Right cardiac atrium (tissue), 5 donors: Measurements from ENCODE around the gene SCUBE3. TPM values are rescaled to one million over a fixed set of nuclear protein-coding genes. Genes with fewer than 3 reads are reported as not detected.

Experiments used
- ATAC-seq, 2 donors: fragments of 200-7000 bp; cut with Tn5 transposase; one replicate each; pipeline versions ENCODE4 v1.8.0 to v1.9.1; 2020; ENCODE audit warnings: moderate library complexity in 2 of 2, mild to moderate bottlenecking in 1 of 2
- DNase-seq, 3 donors: peaks; one replicate each; pipeline ENCODE4 v3.0.0-alpha.2; 2020
- H3K27ac ChIP-seq: one replicate; pipeline ENCODE4 v1.5.1; 2013; ENCODE audit warnings: mild to moderate bottlenecking, low read length, control low read depth, moderate library complexity
- H3K27me3 ChIP-seq: one replicate; pipeline ENCODE4 v1.6.1; 2013; ENCODE audit not compliant: control insufficient read depth, insufficient read depth
- H3K4me1 ChIP-seq: one replicate; pipeline ENCODE4 v1.6.1; 2013; ENCODE audit warnings: low read length; ENCODE audit not compliant: control insufficient read depth, insufficient read depth
- H3K4me3 ChIP-seq: one replicate; pipeline ENCODE4 v1.5.1; 2013; ENCODE audit warnings: low read length, control low read depth
- H3K9me3 ChIP-seq: one replicate; pipeline ENCODE4 v1.6.1; 2013; ENCODE audit warnings: low read length; ENCODE audit not compliant: control insufficient read depth
- WGBS: extraction: QIAGEN DNeasy Blood & Tissue Kit; methylation state at CpG from one replicate; pipeline ENCODE4 v1.1.7; 2013; 5-methylcytosine and 5-hydroxymethylcytosine counted together
- intact Hi-C, 4 donors: fragments of 100-400 bp; cut with DNase I; formaldehyde crosslinking; loops; one replicate each; pipeline versions ENCODE4 v1.11.0 to v1.14.0; 2022 to 2023
- polyA plus RNA-seq: library from polyadenylated mRNA; stranded (reverse); fragments of 200-250 nt; gene quantifications from one replicate; pipeline ENCODE4 v1.2.3, GENCODE V29; 2013
- total RNA-seq, 4 donors: library from RNA; stranded (reverse); fragmentation: NEBNext Ultra II Directional; extraction: Animal tissue kit (Norgen Biotek cat#: 25700); gene quantifications; one replicate each; pipeline ENCODE4 v1.2.1, GENCODE V29; 2021
- donor health status: healthy with polysubstance abuse.
- donor health status: DM: no; HTN: yes; CAD: no.
- donor health status: DM: no; HTN: no; CAD: no.
- donor health status: DM: no; HTN: yes; CAD: no; lungs with severe emphysema.
- donor health status: DM: yes; HTN: yes; CAD: no.

The SCUBE3 gene
- total and polyA plus RNA-seq, 5 donors = 0.25 to 0.86 (median 0.38) TPM

DNA sequence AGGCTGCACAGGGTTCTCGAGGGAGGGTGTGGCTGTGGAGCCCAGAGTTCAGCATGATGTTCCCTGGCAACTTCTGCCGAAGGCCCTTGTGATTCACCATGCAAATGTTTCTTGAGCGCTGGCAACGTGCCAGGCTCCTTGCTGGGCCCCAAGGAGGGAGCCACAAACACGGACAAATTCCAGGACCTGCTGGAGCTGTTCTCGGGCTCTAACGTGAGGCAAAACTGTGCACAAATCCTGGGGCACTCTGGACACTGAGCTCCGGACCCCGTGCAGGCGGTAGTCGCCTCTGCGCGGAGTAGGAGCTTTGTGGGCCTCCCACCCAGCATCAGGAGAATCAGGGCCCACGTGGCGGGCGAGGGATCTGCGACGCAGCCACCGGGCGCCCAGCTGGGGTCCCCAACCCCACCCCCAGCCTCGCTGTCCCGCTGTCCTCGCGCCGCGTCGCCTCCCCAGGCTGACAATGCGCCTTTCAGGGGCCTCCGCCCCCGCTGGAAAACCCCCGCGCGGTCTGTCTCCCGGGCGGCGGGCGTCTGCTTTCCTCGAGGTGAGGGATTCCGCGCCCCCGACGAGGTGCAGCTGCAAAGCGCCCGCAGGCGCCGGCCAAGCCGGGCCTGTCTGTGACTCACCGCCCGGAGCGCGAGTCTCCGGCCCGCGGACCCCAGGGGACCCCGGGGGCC is 31.7 kb upstream of the SCUBE3 start:
- 28% methylated on average over 55 of the region's 55 CpGs for WGBS
- peak; percentile 71 to 72 for ATAC-seq
- Histone ChIP-seq H3K27me3 (no peaks in the 10 kb centered on the region), H3K4me1 (peaks cover 6% of the 10 kb centered on the region), H3K4me3 (no peak overlapping the region), H3K27ac (no peak overlapping the region), H3K9me3 (no peaks in the 10 kb centered on the region)
- intact Hi-C loops = no loop called here
- peak; percentile 80 to 90 (median 82) for DNase-seq

DNA sequence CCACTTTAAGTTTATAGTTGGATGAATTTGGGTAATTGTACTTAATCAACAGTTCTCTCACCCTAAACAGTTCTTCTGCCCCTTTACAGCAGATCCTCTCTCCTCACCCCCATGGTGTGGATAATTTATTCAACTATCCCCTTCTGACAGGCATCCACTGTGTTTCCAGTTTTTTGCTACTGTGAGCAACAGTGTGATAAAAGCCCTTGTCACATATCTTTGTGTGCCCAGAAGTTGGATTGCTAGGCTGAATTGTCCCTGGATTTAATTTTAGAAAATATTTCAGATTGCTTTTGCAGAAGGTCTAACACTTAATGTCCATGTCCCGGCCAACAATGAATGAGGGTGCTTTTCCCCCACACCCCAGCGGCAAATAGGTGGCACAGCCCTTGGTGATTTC is 30.5 kb upstream of the SCUBE3 start:
- intact Hi-C loops = no loop called here
- Histone ChIP-seq H3K4me1 (peaks cover 6% of the 10 kb centered on the region), H3K27me3 (no peaks in the 10 kb centered on the region), H3K4me3 (no peak overlapping the region), H3K27ac (peak overlapping the region; percentile 24), H3K9me3 (no peaks in the 10 kb centered on the region)
- 62% methylated on average over 2 of the region's 2 CpGs for WGBS
- ATAC-seq (no peak), DNase-seq (no peak)

DNA sequence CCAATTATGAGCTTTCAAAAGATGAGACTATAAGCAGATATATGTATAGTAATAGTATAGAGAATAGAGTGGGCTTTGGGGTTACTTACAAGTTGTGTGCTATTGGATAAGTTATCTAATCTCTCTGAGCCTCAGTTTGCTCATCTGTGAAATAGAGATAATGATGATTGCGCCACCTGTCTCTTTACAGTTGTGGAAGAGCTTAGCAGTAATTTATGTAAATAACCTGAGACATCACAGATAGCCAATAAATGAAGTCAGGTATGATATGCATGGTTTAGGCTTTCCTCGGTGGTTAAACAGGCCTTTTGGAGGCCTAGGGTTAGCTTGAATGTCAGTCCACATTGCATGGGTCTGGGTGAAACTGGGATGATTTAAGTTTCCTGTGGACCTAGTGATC is 29.8 kb upstream of the SCUBE3 start:
- Histone ChIP-seq H3K4me3 (no peak overlapping the region), H3K27ac (no peak overlapping the region), H3K4me1 (peaks cover 6% of the 10 kb centered on the region), H3K9me3 (no peaks in the 10 kb centered on the region), H3K27me3 (no peaks in the 10 kb centered on the region)
- intact Hi-C loops = no loop called here
- 96% methylated on average over 2 of the region's 2 CpGs for WGBS
- ATAC-seq = no peak
- no peak for DNase-seq

DNA sequence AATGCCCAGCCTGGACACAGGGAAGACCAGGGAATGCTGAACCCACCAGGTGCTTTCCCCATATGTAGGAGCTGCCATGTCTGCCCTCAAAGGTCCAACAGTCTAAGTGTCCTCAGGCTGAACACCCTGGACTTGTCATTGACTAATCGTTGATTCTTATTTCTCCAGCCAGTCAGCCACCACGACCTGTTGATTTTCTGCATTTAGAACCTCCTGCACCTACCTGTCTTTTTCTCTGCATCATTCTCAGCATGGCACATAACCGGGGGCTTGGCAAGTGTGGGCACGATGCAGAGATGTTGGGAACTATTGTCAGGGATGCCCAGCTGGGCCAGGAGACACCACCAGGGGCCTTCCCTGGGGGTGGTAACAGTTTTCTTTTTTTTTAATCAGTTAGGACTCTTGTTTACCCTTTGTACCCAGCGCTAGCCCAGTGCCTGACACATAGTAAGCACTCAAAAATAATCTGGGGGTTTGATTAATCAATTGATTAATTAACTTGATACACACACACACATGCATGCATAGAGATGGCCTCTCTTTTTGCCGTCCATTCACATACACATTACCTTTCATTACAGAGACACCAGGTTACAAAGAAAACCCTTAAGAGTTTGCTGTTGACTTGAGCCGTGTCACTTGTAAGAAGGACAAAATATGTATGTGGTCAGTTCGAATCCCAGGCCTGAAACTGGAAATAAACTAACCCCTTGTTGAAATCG is 29.0 kb upstream of the SCUBE3 start:
- Histone ChIP-seq H3K4me1 (peaks cover 6% of the 10 kb centered on the region), H3K27me3 (no peaks in the 10 kb centered on the region), H3K27ac (no peak overlapping the region), H3K9me3 (no peaks in the 10 kb centered on the region), H3K4me3 (no peak overlapping the region)
- intact Hi-C loops = no loop called here
- DNase-seq = no peak
- WGBS = 60% methylated on average over 9 of the region's 9 CpGs
- ATAC-seq = no peak

DNA sequence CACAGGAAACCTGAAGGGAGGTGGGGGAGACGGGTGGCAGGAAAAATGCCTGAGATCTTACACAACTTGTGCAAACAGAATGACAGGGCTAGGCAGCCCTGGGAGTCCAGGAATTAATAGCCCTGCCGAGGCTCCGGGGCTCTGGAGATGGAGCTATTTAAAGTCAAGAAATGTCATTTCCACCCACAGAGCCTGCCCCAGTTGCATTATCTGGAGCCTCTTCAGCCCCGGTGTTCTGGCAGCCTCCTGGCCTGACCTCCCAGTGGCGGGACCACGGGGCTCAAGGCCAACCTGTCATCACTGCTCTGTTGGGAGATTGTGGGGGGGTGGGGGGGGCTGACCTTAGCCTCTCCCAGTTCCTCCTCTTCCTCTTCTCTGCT is 28.5 kb upstream of the SCUBE3 start:
- ATAC-seq (peak; percentile 43 to 59), DNase-seq (peak; percentile 28 to 82 (median 76))
- Histone ChIP-seq H3K4me1 (peaks cover 6% of the 10 kb centered on the region), H3K4me3 (no peak overlapping the region), H3K9me3 (no peaks in the 10 kb centered on the region), H3K27me3 (no peaks in the 10 kb centered on the region), H3K27ac (no peak overlapping the region)
- 18% methylated on average over 6 of the region's 6 CpGs for WGBS
- intact Hi-C loops = no loop called here

DNA sequence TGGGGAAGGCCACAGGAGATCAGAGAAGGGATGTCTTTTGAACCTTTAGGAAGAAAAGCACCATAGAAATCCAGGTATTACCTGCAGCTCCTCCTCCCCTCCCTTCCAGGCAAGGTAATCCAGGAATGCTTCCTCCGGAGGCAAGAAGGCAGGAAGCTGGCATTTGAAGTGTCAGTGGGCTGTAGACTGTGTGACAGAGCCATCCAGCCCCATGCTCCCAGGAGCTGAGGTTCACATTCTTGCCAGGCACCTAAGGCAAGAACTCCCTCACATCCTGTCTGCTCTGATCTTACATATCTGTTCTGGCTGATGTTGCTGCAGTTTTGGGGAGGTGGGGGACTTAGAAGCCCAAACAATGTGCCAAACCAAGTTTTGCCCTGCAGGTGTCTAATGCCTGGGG is 27.8 kb upstream of the SCUBE3 start:
- H3K27me3 ChIP-seq = no peaks in the 10 kb centered on the region
- H3K4me3 ChIP-seq = no peak overlapping the region
- peaks cover 6% of the 10 kb centered on the region for H3K4me1 ChIP-seq
- WGBS = 59% methylated on average over 1 of the region's 1 CpG
- ATAC-seq (no peak), DNase-seq (no peak)
- intact Hi-C loops = no loop called here
- H3K9me3 ChIP-seq = no peaks in the 10 kb centered on the region
- no peak overlapping the region for H3K27ac ChIP-seq

DNA sequence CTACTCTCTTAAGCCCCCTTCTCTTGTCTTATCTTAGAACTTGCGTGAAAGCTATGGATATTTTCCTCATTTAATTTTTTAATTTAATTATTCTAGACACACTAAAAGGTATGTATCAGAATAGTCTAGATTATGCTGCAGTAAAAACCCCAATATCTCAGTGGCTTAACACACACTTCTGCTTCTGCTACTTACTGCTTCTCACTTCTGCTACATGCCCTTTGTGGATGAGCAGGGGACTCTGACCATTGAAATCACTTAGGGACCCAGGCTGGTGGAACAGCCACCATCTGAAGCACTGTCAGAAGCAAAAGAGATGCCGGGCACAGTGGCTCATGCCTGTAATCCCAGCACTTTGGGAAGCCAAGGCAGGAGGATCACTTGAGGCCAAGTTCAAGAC is 27.2 kb upstream of the SCUBE3 start:
- no peak for ATAC-seq
- H3K9me3 ChIP-seq = no peaks in the 10 kb centered on the region
- no peak for DNase-seq
- no peak overlapping the region for H3K4me3 ChIP-seq
- peaks cover 6% of the 10 kb centered on the region for H3K4me1 ChIP-seq
- no peak overlapping the region for H3K27ac ChIP-seq
- intact Hi-C loops = no loop called here
- 96% methylated on average over 2 of the region's 2 CpGs for WGBS
- H3K27me3 ChIP-seq = no peaks in the 10 kb centered on the region

DNA sequence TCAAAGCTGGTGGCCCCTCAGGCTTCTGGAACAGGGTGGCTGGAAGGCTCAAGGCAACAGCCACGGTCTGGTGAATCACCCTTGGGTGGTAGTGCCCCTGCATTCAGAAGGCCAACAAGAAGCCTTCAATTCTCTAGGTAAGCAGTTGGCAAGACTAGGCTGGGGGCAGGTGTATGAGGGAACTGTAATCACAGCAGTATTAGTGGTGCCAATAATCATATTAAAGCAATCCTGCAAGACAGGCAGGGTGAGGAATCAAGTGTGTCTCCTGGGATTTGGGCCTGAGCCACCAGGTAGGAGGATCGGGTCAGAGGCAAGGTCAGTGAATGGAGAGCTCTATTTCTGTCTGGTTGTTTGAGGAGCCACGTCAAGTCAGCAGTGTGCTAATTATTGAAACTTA is 24.9 kb upstream of the SCUBE3 start:
- DNase-seq (no peak), ATAC-seq (no peak)
- Histone ChIP-seq H3K9me3 (no peaks in the 10 kb centered on the region), H3K4me3 (no peak overlapping the region), H3K4me1 (peaks cover 2% of the 10 kb centered on the region), H3K27ac (no peak overlapping the region), H3K27me3 (no peaks in the 10 kb centered on the region)
- 88% methylated on average over 3 of the region's 3 CpGs for WGBS
- intact Hi-C loops = no loop called here

DNA sequence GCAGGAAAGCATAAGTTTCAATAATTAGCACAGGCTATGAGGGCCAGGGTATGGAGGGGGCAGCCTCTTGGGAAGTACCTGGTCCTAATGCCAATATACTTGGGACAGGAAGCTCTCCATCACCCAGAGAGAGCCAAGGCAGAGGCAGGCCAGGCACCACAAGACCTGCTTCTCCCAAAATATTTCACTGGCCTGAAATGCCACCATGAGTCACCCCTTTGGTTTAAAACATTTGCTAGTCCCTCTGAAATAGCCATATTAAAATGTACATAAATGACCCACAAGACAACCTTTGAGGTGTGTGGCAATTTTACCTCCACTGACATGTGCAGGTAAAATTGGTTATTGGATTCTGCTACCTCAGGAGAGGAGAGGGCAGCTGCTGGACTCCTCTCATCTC is 23.4 kb upstream of the SCUBE3 start:
- no peaks in the 10 kb centered on the region for H3K27me3 ChIP-seq
- peaks cover 2% of the 10 kb centered on the region for H3K4me1 ChIP-seq
- no peak for ATAC-seq
- no peak overlapping the region for H3K27ac ChIP-seq
- no peak overlapping the region for H3K4me3 ChIP-seq
- no peak for DNase-seq
- H3K9me3 ChIP-seq = no peaks in the 10 kb centered on the region
- intact Hi-C loops = no loop called here

DNA sequence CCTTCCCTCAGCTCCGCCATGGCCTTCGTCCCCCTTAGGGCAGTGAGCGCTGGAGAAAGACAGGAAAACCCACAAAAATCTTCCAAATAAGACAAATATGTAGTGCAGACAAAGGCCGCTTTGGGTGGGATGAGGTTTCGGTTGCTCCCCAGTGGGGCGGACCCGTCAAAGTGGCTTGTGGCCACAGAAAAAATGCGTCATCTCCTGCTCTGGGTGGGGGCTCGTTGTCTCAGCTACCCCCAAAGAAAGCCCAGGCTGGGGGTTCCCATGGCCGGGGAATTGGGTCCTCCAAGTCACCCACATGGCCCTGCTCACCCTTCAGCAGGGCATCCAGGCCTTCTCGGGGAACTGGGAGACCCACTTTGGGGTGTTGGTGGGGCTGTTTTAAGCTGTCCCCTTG is 21.9 kb upstream of the SCUBE3 start:
- ATAC-seq (no peak), DNase-seq (no peak)
- Histone ChIP-seq H3K4me1 (no peaks in the 10 kb centered on the region), H3K27ac (no peak overlapping the region), H3K4me3 (no peak overlapping the region), H3K27me3 (no peaks in the 10 kb centered on the region), H3K9me3 (no peaks in the 10 kb centered on the region)
- intact Hi-C loops = no loop called here
- WGBS = 88% methylated on average over 11 of the region's 11 CpGs

DNA sequence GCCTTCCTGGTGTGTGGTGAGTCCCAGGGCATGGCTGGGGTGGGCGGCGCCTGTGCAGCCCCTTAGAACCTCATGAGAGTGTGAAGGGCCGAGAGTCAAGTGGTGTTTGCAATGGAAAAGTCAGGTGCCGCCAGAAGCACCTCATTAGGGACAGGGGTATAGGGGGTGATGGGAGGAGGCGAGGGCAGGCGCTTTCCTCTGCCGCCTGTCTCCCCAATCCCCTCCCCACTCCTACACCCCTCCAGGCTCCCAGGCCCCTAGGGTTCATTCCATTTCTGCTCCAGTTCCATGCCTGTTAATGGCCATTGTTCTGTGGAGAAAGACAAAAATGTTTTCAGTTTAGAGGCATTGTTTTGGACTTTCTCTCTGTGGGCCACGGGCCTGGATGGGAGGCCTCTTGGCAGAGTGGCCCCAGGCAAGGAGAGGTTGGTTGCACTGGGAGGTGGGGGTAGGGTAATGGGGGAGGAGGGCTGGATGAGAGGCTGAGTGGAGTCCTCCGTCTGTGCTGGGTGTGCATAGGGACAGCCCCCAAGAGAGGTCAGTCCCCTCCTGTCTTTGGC is 21.4 kb upstream of the SCUBE3 start:
- 87% methylated on average over 9 of the region's 9 CpGs for WGBS
- Histone ChIP-seq H3K9me3 (no peaks in the 10 kb centered on the region), H3K4me1 (no peaks in the 10 kb centered on the region), H3K27me3 (no peaks in the 10 kb centered on the region), H3K27ac (no peak overlapping the region), H3K4me3 (no peak overlapping the region)
- DNase-seq = no peak
- intact Hi-C loops = no loop called here
- ATAC-seq = peak in 1 of 2 donors; percentile 28
